Fibroblast of mammary gland (primary cell): ENCODE data around the gene IGFBP1.
A peak's percentile ranks its signal among the peaks of the same experiment; 100 is the strongest.

Experiments used
- DNase-seq: peaks from one replicate; pipeline ENCODE4 v3.0.0-alpha.2; 2010; ENCODE audit warnings: low read depth
- H3K4me3 ChIP-seq: 2 replicates; pipeline ENCODE4 v1.5.1; 2011; ENCODE audit warnings: low read depth, mild to moderate bottlenecking, low read length, moderate library complexity; ENCODE audit not compliant: control insufficient read depth
- CTCF ChIP-seq: conservative IDR thresholded peaks from 2 replicates; pipeline ENCODE4 v1.5.1; 2011; ENCODE audit warnings: low read depth, low read length, inconsistent platforms; ENCODE audit not compliant: control insufficient read depth, insufficient read depth

IGFBP1 gene

GRCh38 chr7:45876519-45876918 is 11.8 kb upstream of the IGFBP1 start:
- H3K4me3 ChIP-seq: no peak overlapping the region
- no peak for TF ChIP-seq CTCF
- DNase-seq: no peak

- no peak for DNase-seq
- TF ChIP-seq CTCF: no peak
- no peak overlapping the region for H3K4me3 ChIP-seq
Observed at GRCh38 chr7:45878457-45879144, 9.7 kb upstream of the IGFBP1 start.

GRCh38 chr7:45880433-45880860 is 7.8 kb upstream of the IGFBP1 start:
- no peak overlapping the region for H3K4me3 ChIP-seq
- DNase-seq: no peak
- TF ChIP-seq CTCF: no peak

- no peak for TF ChIP-seq CTCF
- H3K4me3 ChIP-seq: no peak overlapping the region
- DNase-seq: no peak
Observed at GRCh38 chr7:45881280-45881758, 7.0 kb upstream of the IGFBP1 start.

- DNase-seq: peak; percentile 91
- TF ChIP-seq CTCF: no peak
- H3K4me3 ChIP-seq: no peak overlapping the region
Observed at GRCh38 chr7:45881759-45882464, 6.4 kb upstream of the IGFBP1 start.

GRCh38 chr7:45882465-45882810 is 5.8 kb upstream of the IGFBP1 start:
- no peak overlapping the region for H3K4me3 ChIP-seq
- no peak for DNase-seq
- TF ChIP-seq CTCF: no peak
